ENCODE results near the gene CST7.
"Not testable (repeated sequence)": the region's sequence is repeated elsewhere in the genome, so short reads cannot be mapped to it uniquely, and the experiment has no call there.

The CST7 gene

DNA sequence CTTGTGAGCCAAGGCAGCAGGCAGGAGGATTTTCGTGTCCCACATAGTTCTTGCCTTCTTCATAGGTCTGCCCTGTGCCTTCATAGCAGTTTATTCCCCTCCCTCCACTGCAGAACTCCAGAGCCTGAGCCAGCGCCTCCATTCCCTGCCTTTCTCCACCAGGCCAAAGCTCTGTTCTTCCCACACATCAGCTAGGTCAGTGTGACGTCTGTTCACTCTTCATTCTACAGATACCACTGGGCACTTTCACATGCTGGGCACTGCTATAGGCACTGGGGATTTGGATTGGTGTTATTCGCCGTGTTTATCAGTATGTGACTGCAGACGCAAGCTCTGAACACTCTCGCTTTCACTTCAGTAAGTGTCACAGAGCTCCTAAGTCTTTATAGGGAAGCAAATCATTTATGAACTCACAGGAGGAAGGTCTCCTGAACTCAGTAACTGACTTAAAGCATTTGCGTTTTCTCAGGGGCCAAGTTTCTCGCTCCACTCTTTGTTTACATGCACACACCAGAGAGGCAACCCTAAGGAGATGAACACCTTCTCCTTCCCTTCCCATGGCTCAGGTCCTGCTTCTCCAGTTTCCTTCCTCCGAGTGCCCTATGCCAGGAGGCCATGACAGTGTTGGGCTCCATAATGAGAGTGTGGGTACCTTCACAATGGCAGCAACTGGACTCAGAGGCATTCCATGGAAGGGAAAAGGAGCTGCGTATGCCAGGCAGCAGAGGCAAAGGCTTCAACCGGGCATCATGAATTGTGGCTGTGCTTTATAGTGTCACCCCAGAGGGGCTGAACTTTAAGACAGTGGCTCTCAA, 49.8 kb downstream of the CST7 start:
- no peak overlapping the region for H3K4me3 ChIP-seq (ENCODE audit: low read length)
- TF ChIP-seq ZNF274 (IDR thresholded peaks at IDR 0.05; ENCODE audit: low read depth, low read length), result no peak

DNA sequence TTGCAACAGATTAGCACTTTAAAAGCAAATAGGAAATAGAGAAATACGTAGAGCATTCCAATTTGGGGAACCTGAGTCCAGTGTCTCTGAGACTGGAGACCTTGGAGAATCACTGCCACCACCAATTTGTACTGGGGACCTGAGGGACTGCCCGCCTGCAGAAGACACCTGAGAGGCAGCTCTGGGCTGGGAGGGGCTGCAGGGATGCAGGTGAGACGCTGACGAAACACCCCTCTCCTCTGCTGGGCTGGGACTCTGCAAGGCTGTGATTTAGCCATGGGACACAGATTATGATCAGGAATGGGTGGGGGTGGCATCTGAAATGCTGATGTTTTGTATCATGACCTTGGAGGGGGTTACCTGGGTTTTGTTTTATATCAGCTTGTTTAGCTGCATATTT, 50.5 kb downstream of the CST7 start:
- no peak for TF ChIP-seq ZNF274 (IDR thresholded peaks at IDR 0.05; ENCODE audit: low read depth, low read length)

DNA sequence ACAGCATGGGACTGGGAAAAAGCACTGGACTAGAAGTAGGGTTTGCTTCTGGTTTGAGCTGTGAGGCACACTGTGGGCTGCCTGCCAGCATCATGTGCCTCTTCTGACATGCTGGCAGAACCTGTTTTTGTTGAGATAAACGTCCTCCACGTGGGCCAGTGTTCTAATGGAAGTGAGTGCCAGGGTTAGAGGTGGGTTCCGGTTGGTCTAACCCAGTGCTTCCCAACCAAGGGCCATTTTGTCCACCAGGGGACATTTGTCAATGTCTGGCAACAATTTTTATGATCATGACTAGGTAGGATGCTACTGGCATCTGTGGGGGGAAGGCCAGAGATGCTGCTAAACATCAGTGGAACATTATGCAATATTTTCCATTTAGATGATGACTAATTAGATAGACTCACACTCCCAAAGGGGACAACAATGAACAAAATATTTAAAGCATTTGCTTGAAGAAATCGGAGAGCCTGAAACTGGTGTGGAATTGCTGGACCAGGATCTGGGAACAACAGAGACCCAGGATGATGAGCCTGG, 51.3 kb downstream of the CST7 start:
- no peak for TF ChIP-seq ZNF274 (IDR thresholded peaks at IDR 0.05; ENCODE audit: low read depth, low read length)
- H3K4me3 ChIP-seq (ENCODE audit: low read length), result no peak overlapping the region

More for the DNA sequence above, 50.5 kb downstream of the CST7 start:
- H3K4me3 ChIP-seq (ENCODE audit: low read length), result no peak overlapping the region

DNA sequence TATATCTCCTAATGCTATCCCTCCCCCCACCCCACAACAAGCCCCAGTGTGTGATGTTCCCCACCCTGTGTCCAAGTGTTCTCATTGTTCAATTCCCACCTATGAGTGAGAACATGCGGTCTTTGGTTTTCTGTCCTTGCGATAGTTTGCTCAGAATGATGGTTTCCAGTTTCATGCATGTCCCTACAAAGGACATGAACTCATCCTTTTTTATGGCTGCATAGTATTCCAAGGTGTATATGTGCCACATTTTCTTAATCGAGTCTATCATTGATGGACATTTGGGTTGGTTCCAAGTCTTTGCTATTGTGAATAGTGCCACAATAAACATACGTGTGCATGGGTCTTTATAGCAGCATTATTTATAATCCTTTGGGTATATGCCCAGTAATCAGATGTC, 52.3 kb downstream of the CST7 start:
- H3K4me3 ChIP-seq (ENCODE audit: low read length), result not testable (repeated sequence)

DNA sequence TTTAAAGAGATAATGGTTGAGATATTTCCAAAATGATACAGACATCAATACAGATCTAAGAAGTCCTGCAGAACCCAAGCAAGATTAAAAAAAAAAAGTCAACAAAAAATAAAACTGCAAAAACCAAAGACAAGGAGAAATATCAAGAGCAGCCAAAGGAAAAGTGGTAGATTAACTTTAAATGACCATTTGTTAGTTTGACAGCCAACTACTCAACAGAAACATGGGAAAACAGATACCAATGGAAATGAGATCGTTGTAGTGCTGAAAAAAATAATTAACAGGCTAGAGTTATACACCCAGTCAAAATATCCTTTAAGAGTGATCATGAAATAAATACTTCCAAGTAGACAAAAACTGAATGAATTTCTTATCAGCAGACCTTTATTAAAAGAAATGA, 53.9 kb downstream of the CST7 start:
- H3K4me3 ChIP-seq (ENCODE audit: low read length), result no peak overlapping the region
- TF ChIP-seq ZNF274 (IDR thresholded peaks at IDR 0.05; ENCODE audit: low read depth, low read length), result no peak

DNA sequence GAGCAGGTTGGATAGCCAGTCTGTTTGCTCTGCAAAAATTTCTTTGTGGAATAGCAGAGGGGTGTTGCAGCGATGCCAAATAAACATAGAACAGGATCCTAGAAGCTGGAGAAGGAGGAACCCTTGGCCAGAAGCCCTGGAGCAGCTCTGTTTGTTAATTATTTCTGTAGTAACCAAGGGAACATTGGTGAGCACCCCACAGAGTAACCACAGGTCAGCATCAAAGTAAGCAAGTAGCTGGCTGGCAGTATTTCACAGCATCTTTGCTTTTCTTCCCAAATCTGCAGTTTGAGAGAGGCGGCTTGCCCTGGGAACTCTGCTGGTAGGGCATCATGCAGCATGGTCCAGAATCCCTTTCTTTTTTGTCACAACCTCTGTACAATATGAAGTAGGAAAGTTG, 56.2 kb downstream of the CST7 start:
- TF ChIP-seq ZNF274 (IDR thresholded peaks at IDR 0.05; ENCODE audit: low read depth, low read length), result no peak
- H3K4me3 ChIP-seq (ENCODE audit: low read length), result no peak overlapping the region

DNA sequence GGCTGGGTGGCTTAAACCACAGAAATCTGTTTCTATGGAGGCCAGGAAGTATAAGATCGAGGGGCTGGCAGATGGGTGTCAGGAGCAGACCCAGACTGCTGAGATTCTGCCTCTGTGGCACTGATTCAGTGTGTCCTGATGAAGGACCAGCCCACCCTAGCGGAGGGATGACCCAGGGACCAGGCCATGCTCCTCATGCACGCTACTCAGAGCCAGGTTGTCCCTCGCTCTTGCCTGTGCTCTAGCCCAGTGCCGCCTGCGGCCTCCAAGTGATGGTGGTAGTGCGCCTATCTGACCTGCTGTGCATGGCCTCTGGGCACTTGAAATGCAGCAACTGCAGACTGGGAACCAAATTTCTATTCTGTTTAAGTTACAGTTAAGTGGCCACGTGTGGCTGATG, 56.6 kb downstream of the CST7 start:
- TF ChIP-seq ZNF274 (IDR thresholded peaks at IDR 0.05; ENCODE audit: low read depth, low read length), result no peak
- H3K4me3 ChIP-seq (ENCODE audit: low read length), result no peak overlapping the region

DNA sequence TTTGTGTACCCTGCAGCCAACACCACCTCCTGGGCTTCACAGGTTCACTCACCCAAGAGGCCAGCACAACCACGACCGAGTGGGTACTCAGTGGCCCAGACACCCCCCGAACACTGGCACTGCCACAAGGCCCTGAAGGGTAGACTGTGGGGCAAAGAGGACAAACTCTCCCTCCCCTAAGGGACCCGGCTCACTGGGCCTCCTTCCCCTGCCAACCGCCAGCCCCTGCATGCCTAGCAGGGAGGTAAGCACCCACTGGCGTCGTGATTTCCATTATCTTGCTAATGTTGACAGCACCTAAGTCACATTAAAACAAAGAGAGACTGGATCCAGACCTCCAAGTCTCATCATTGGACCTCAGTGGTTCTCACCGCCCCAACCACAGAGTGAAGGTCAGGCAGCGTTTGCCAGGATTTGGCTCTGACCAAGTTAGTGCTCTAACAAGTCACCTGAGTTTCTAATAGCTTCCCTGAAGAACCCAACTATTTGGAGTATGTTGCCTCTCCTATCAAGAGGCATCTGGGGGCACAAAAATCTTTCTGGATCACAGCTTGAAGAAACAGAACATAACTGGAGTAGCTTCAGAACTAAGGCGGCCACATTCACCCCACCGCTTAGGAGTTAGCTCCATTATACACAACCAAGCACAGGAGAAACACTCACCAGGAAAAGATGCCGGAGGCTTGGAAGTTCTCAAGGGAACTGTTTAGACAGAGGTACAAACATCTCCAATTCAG, 57.5 kb downstream of the CST7 start:
- no peak for TF ChIP-seq ZNF274 (IDR thresholded peaks at IDR 0.05; ENCODE audit: low read depth, low read length)
- no peak overlapping the region for H3K4me3 ChIP-seq (ENCODE audit: low read length)

DNA sequence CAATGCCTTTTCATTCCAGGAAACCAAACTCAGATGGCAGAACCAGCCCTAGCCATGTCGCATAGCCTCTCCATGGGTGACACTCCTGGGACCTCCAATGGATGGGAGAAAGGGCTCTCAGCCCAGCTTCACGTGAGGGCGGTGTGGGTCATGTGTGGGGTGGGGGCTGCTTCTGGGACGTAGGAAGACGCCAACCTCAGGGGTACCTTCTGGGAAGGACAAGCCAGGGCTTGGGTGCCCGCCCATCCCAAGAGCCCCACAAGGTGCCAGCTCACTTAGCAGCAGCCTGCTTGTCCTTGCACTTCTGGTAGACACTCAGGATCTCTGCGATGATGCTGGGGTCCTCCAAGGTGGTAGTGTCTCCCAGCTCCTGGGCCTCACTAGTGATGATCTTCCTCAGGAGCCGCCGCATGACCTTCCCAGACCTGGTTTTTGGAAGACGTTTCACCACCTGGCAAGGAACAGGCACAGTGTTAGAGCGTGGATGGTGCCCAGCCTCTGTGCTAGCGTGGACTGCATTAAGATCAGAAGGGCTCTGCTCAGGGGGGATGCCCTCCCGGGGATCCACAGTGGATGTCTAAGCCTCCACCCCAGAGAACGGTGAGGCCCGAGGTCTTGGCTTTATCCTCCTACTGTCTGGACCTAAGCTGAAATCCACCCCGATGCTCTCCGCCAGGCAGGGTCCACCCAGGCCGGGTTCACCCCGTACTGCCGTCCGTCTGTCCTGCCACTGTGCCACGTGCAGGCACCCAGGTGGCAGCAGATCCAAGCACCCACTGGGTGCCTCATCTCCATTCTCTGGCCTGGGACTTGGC, 58.6 kb downstream of the CST7 start:
- TF ChIP-seq ZNF274 (IDR thresholded peaks at IDR 0.05; ENCODE audit: low read depth, low read length), result no peak
- H3K4me3 ChIP-seq (ENCODE audit: low read length), result no peak overlapping the region

DNA sequence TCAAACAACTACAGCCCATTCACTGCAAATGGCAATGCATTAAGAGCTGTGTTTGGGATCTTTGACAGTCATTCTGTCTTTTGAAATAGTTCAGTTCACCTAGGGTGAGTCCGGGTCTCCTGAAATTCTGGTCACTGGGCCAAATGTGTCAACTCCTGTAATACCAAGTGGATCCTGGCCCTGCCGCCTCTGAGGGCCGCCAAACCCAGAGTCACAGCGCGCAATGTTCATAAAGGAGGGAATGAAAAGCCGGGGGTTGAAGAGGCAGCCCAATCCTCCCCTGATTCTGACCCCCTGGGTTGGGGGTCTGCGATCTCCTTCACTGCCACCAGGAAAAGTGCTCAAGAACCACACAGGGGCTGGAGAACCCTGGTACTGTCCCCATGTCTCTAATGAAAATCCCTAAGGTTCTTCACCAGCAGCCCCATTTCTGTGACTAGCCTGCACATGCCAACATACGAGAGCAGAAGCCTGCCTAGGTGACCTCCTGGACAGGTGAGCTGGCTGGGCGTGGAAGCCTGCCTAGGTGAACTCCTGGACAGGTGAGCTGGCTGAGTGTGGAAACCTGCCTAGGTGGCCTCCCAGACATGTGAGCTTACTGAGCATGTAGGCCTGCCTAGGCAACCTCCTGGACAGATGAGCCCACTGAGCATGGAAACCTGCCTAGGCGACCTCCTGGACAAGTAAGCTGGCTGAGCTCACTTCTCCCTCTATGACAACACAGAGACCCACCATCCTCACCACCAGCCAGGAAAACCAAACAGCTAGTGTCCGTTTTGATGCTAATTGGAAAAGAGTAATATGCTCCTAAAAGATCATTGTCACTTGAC, 59.5 kb downstream of the CST7 start:
- TF ChIP-seq ZNF274 (IDR thresholded peaks at IDR 0.05; ENCODE audit: low read depth, low read length), result no peak
- H3K4me3 ChIP-seq (ENCODE audit: low read length), result no peak overlapping the region

Measured in GM08714 (cell line).